ENCODE data around the gene PEX14. TPM values are rescaled to one million over a fixed set of nuclear protein-coding genes. Genes with fewer than 3 reads are reported as not detected.
A peak's percentile ranks its signal among the peaks of the same experiment; 100 is the strongest.

Gene PEX14
- total and polyA plus RNA-seq, 11 donors: 14.9 to 28.7 (median 20.4) TPM

DNA sequence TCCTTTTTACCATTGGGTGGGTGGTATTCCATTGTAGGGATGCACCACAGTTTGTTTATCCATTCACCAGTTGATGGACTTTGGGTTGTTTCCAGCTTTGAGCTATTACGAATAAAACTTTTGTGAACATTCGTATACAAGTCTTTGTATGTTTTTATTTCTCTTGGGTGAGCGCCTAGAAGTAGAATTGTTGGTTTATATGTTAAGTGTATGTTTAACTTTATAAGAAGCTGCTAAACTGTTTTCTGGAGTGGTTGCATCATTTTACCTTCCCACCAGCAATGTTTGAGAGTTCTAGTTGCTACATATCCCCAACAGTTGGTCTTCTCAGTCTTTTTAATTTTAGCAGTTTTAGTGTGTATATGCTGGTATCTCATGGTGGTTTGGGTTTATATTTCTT is 132.5 kb downstream of the PEX14 start:
- Histone ChIP-seq H3K4me3 (no peak overlapping the region), H3K4me1 (peaks cover 0 to 15% (median 4%) of the 10 kb centered on the region in 12 donors), H3K27ac (no peak overlapping the region), H3K27me3 (no peaks in the 10 kb centered on the region), H3K36me3 (peaks cover 0 to 3% (median 0%) of the 10 kb centered on the region in 9 donors), H3K9me3 (no peaks in the 10 kb centered on the region)
- intact Hi-C loops (cut with DNase I): no loop called here
- DNase-seq (no peak), ATAC-seq (no peak)
- 91 to 93% (median 92%) methylated on average over 3 of the region's 3 CpGs for WGBS, 4 donors
- TF ChIP-seq POLR2A (IDR thresholded peaks at IDR 0.05): no peak
- TF ChIP-seq, protein P1, sequence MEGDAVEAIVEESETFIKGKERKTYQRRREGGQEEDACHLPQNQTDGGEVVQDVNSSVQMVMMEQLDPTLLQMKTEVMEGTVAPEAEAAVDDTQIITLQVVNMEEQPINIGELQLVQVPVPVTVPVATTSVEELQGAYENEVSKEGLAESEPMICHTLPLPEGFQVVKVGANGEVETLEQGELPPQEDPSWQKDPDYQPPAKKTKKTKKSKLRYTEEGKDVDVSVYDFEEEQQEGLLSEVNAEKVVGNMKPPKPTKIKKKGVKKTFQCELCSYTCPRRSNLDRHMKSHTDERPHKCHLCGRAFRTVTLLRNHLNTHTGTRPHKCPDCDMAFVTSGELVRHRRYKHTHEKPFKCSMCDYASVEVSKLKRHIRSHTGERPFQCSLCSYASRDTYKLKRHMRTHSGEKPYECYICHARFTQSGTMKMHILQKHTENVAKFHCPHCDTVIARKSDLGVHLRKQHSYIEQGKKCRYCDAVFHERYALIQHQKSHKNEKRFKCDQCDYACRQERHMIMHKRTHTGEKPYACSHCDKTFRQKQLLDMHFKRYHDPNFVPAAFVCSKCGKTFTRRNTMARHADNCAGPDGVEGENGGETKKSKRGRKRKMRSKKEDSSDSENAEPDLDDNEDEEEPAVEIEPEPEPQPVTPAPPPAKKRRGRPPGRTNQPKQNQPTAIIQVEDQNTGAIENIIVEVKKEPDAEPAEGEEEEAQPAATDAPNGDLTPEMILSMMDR (IDR thresholded peaks at IDR 0.05): no peak

DNA sequence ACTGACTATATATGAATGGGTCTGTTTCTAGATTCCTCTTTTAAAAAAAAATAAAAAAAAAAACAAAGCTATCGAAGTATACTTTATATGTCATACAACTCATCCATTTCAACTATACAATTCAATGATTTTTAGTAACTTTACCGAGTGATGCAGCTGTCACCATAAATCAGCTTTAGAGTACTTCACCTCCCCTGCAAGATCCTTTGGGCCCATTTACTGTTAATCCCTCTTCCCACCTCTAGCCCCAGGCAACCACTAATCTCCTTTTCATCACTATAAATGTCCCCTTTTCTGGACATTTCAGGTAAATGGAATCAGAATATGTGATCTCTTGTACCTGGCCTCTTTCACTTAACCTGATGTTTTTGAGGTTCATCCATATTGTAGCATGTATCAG is 133.9 kb downstream of the PEX14 start:
- H3K27ac ChIP-seq: no peak overlapping the region
- intact Hi-C loops (cut with DNase I): no loop called here
- no peak overlapping the region for H3K4me3 ChIP-seq
- no peaks in the 10 kb centered on the region for H3K9me3 ChIP-seq
- ATAC-seq (no peak), DNase-seq (no peak)
- H3K4me1 ChIP-seq: peaks cover 0 to 20% (median 6%) of the 10 kb centered on the region in 12 donors
- WGBS, 4 donors: 92 to 99% (median 98%) methylated on average over 2 of the region's 2 CpGs
- no peaks in the 10 kb centered on the region for H3K27me3 ChIP-seq
- TF ChIP-seq, protein P1 (IDR thresholded peaks at IDR 0.05): no peak
- TF ChIP-seq POLR2A (IDR thresholded peaks at IDR 0.05): no peak
- peaks cover 0 to 3% (median 0%) of the 10 kb centered on the region in 9 donors for H3K36me3 ChIP-seq

DNA sequence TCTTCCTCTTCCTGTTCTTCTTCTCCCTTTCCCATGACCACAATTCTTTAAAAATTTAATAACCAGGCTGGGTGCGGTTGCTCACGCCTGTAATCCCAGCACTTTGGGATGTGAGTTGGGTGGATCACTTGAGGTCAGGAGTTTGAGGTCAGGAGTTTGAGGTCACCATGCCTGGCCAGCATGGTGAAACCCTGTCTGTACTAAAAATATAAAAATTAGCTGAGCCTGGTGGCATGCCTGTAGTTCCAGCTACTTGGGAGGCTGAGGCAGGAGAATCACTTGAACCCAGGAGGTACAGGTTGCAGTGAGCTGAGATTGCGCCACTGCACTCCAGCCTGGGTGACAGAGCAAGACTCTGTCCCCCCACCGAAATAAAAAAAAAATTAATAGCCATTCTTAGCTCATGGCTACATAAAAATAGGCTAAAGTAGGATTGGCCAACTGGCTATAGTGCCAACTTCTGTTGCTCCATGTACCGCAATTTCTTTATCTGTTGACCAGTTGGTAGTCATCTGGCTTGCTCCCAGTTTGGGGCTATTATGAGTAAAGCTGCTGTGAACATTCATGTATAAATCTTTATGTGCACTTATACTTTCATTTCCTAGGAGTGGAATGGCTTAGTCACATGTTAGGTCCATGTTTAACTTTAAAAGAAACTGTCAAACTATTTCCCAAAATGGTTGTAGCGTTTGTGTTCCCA is 136.3 kb downstream of the PEX14 start:
- intact Hi-C loops (cut with DNase I): no loop called here
- Histone ChIP-seq H3K27ac (no peak overlapping the region), H3K9me3 (no peaks in the 10 kb centered on the region), H3K36me3 (peaks cover 0 to 2% (median 0%) of the 10 kb centered on the region in 9 donors), H3K4me3 (no peak overlapping the region), H3K27me3 (no peaks in the 10 kb centered on the region), H3K4me1 (peaks cover 0 to 20% (median 6%) of the 10 kb centered on the region in 12 donors)
- no peak for DNase-seq
- no peak for TF ChIP-seq POLR2A (IDR thresholded peaks at IDR 0.05)
- TF ChIP-seq, protein P1 (IDR thresholded peaks at IDR 0.05): no peak
- WGBS, 4 donors: 80 to 88% (median 83%) methylated on average over 6 of the region's 6 CpGs
- ATAC-seq: no peak

DNA sequence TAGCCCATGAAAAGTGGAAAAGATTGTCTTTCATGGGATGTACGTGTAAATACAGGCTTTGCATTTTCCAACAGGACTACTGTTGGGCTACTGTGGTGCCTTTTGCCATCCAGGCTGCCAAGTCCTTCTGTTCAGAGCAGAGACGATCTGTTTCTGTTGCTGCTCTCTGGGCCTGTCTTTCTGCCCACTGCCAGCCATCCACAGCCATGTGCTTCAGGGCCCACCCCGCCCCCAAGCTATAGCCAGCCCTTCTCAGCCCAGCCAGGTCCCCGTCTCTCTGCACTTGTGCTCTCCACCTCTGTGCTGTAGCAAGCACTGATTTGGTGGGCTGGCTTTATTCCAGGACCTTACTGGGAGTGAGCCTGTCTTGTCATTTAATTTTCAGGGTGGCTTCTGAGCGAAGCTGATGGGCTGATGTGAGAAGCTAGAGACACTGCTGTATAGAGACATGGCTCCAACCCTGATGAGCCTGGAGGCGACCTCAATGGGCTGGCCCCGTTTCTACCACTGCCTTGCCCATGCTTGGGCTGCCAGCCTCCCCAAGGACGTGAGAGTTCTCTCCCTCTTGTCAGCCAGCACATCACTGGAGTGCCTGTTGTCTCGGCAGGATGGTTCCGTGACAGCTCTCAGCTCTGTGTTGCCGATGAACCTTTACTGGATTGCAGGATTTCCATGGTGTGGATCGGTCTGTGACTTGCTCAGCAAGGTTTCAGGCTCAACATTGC is 137.8 kb downstream of the PEX14 start:
- TF ChIP-seq, protein P1 (IDR thresholded peaks at IDR 0.05): no peak
- no peak for TF ChIP-seq POLR2A (IDR thresholded peaks at IDR 0.05)
- intact Hi-C loops (cut with DNase I): no loop called here
- ATAC-seq (peak; percentile 72 to 86 (median 80)), DNase-seq (no peak)
- Histone ChIP-seq H3K36me3 (no peaks in the 10 kb centered on the region), H3K4me3 (no peak overlapping the region), H3K9me3 (no peaks in the 10 kb centered on the region), H3K4me1 (peaks cover 0 to 20% (median 6%) of the 10 kb centered on the region in 12 donors), H3K27ac (peak overlapping the region in 1 of 12 donors; percentile 48), H3K27me3 (no peaks in the 10 kb centered on the region)
- WGBS, 4 donors: 66 to 73% (median 69%) methylated on average over 11 to 12 of the region's 12 CpGs

Data from heart left ventricle (tissue), 16 donors.